Spleen (tissue), 11 donors: ENCODE measurements around the gene CHST2. TPM values are rescaled to one million over a fixed set of nuclear protein-coding genes. Genes with fewer than 3 reads are reported as not detected.

ENCODE experiments used
- DNase-seq: peaks from one replicate; pipeline ENCODE4 v3.0.0-alpha.2; 2020
- H3K27ac ChIP-seq, 8 donors: fragments of 200-600 bp; sonication (generic) in 7 of 8; 1 replicate in 4 of 8; 2 replicates in 4 of 8; pipeline versions ENCODE4 v1.5.0 to v1.8.0; 2016 to 2021; ENCODE audit warnings: inconsistent platforms in 4 of 8, mild to moderate bottlenecking in 4 of 8, moderate library complexity in 1 of 8
- H3K27me3 ChIP-seq, 7 donors: fragments of 200-600 bp; sonication (generic) in 6 of 7; replicated peaks in 1 of 7; 1 replicate in 4 of 7; 2 replicates in 3 of 7; pipeline versions ENCODE4 v1.5.0 to v1.8.0; 2016 to 2021; ENCODE audit warnings: inconsistent platforms in 3 of 7, mild to moderate bottlenecking in 1 of 7
- H3K36me3 ChIP-seq, 6 donors: fragments of 200-600 bp; sonication (generic) in 5 of 6; 1 replicate in 4 of 6; 2 replicates in 2 of 6; pipeline versions ENCODE4 v1.5.0 to v1.8.0; 2016 to 2021; ENCODE audit warnings: inconsistent platforms in 2 of 6
- H3K4me1 ChIP-seq, 6 donors: fragments of 200-600 bp; sonication (generic) in 5 of 6; 1 replicate in 3 of 6; 2 replicates in 3 of 6; pipeline versions ENCODE4 v1.5.0 to v1.8.0; 2016 to 2021; ENCODE audit warnings: inconsistent platforms in 3 of 6
- H3K4me3 ChIP-seq, 8 donors: fragments of 200-600 bp; sonication (generic) in 7 of 8; 1 replicate in 4 of 8; 2 replicates in 4 of 8; pipeline versions ENCODE4 v1.5.0 to v1.8.0; 2016 to 2021; ENCODE audit warnings: inconsistent platforms in 4 of 8, mild to moderate bottlenecking in 4 of 8, moderate library complexity in 2 of 8
- H3K9me3 ChIP-seq, 8 donors: fragments of 200-600 bp; sonication (generic) in 7 of 8; 1 replicate in 4 of 8; 2 replicates in 4 of 8; pipeline versions ENCODE4 v1.5.0 to v1.8.0; 2016 to 2021; ENCODE audit warnings: inconsistent platforms in 4 of 8
- POLR2A ChIP-seq, 3 donors: fragments of 450-650 bp; IDR thresholded peaks; one replicate each; pipeline ENCODE4 v1.5.1; 2017; ENCODE audit warnings: antibody characterized with exemption in 3 of 3, mild to moderate bottlenecking in 1 of 3
- POLR2AphosphoS5 ChIP-seq, 3 donors: sonication (generic); formaldehyde crosslinking; IDR thresholded peaks; one replicate each; pipeline ENCODE4 v1.5.1; 2017; ENCODE audit warnings: antibody characterized with exemption in 3 of 3
- WGBS, 5 donors: extraction: QIAGEN DNeasy Blood & Tissue Kit in 3 of 5; methylation state at CpG; one replicate each; pipeline versions ENCODE4 v1.1.5 to v1.1.7; 2013 to 2018; 5-methylcytosine and 5-hydroxymethylcytosine counted together
- intact Hi-C: fragments of 100-400 bp; cut with DNase I; formaldehyde crosslinking; loops from one replicate; pipeline ENCODE4 v1.15.0; 2023; ENCODE audit warnings: low total_unique reads
- polyA plus RNA-seq, 3 donors: library from polyadenylated mRNA; stranded (reverse); fragments of 200-250 nt; gene quantifications; one replicate each; pipeline ENCODE4 v1.2.1, GENCODE V29; 2013
- total RNA-seq, 7 donors: library from RNA; depleted of rRNA in 3 of 7; stranded (reverse); fragments of >200 nt in 3 of 7; fragmentation: NEBNext Ultra II Directional in 4 of 7; extraction: Animal tissue kit (Norgen Biotek cat#: 25700) in 4 of 7; gene quantifications; one replicate each; pipeline versions ENCODE4 v1.1.0 to v1.2.1, GENCODE V29; 2016 to 2021
- TF ChIP-seq, protein P1 (sequence below), 11 experiments: fragments of 200-600 bp in 7 of 11; fragments of 450-650 bp in 4 of 11; sonication (generic) in 4 of 11; IDR thresholded peaks in 8 of 11; conservative IDR thresholded peaks in 3 of 11; 1 replicate in 7 of 11; 2 replicates in 4 of 11; pipeline versions ENCODE4 v1.4.0 to v1.8.0; 2016 to 2021; ENCODE audit warnings: antibody characterized with exemption in 11 of 11, inconsistent platforms in 4 of 11, mild to moderate bottlenecking in 1 of 11
- donor health status: healthy with polysubstance abuse.
- donor health status: DM: no; HTN: no; CAD: no; lungs with moderate emphysema.
- donor health status: DM: no; HTN: no; CAD: no.
- donor health status: Bipolar disorder and iron deficiency.
- donor health status: healthy.
- donor health status: DM: no; HTN: no; CAD: no.
- donor health status: DM: yes; HTN: yes; CAD: no.

The CHST2 gene
- total and polyA plus RNA-seq, 10 donors, result 8.5 to 46.6 (median 30.5) TPM

DNA sequence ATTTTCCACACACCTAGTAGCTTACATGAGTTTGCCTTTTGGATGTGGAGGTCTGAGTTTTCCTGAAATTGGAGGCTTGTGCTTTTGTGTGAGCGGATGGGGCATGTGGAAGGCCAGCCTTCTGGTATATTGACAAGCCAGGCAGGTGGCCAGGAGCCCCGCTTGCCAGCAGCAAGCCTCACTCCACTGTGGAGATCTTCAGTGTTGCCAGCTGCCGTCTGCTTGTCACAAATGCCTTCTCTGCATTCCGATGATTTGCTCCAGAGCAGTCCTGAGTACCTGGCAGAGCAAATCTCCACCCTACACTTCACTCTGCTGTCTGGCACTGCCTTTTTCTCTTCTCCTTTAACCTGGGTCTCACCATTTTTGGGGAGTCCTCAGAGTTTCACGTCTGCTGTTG is 29.1 kb upstream of the CHST2 start:
- Histone ChIP-seq H3K36me3 (no peaks in the 10 kb centered on the region), H3K9me3 (no peaks in the 10 kb centered on the region), H3K4me1 (no peaks in the 10 kb centered on the region), H3K4me3 (no peak overlapping the region), H3K27ac (no peak overlapping the region), H3K27me3 (no peaks in the 10 kb centered on the region)
- DNase-seq, result no peak
- intact Hi-C loops, result no loop called here
- WGBS, 5 donors, result 69 to 82% (median 77%) methylated on average over 5 of the region's 5 CpGs
- TF ChIP-seq, protein P1, sequence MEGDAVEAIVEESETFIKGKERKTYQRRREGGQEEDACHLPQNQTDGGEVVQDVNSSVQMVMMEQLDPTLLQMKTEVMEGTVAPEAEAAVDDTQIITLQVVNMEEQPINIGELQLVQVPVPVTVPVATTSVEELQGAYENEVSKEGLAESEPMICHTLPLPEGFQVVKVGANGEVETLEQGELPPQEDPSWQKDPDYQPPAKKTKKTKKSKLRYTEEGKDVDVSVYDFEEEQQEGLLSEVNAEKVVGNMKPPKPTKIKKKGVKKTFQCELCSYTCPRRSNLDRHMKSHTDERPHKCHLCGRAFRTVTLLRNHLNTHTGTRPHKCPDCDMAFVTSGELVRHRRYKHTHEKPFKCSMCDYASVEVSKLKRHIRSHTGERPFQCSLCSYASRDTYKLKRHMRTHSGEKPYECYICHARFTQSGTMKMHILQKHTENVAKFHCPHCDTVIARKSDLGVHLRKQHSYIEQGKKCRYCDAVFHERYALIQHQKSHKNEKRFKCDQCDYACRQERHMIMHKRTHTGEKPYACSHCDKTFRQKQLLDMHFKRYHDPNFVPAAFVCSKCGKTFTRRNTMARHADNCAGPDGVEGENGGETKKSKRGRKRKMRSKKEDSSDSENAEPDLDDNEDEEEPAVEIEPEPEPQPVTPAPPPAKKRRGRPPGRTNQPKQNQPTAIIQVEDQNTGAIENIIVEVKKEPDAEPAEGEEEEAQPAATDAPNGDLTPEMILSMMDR (IDR thresholded peaks at IDR 0.05 in 8 of 11, conservative IDR thresholded peaks at IDR 0.05 in 3 of 11), result no peak
- TF ChIP-seq POLR2A (IDR thresholded peaks at IDR 0.05) (no peak), POLR2AphosphoS5 (IDR thresholded peaks at IDR 0.05) (no peak)

DNA sequence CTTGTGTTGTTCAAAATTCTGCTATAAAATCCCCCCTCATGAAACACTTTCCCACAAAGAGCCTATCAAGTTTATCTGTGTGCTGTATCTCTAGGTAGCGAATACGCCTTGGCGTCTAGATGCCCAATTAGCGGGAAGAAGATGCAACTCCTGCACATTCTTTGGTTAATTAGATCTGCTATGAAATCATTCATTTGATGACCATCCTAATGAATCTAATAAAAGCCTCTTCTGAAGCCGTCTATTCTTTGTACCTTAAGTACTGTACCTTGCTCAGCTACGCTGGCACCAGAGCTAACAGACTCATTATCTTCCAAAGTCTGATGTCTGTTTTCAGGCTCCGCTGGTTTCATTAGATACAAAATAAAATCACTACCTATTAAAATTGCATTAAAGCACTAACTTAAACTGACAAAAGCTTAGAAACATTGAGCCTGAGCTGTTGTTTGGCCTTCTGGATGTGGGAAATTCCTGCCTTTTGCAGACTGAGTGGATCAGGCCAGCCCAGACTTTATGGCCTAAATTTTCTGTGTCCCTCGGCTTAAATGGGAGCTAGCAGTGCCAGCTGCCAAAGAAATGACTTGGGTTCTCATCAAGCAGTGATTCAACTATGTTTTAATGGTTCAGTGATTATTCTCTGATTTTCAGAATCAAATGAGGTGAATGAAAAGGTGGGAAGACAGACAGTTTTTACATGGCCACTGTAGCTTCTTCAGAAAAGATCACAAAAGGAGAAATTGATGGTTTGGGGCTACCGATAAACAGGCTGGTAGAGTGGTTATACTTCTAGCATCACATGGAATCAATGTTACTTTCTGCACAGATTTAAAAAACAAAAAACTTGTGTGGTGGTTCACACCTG is 28.4 kb upstream of the CHST2 start:
- no peak for TF ChIP-seq POLR2AphosphoS5 (IDR thresholded peaks at IDR 0.05)
- TF ChIP-seq, protein P1 (IDR thresholded peaks at IDR 0.05 in 8 of 11, conservative IDR thresholded peaks at IDR 0.05 in 3 of 11), result no peak
- H3K36me3 ChIP-seq, result no peaks in the 10 kb centered on the region
- peaks cover 0 to 6% (median 0%) of the 10 kb centered on the region in 8 donors for H3K9me3 ChIP-seq
- no peak overlapping the region for H3K4me3 ChIP-seq
- H3K27ac ChIP-seq, result no peak overlapping the region
- 95 to 97% (median 96%) methylated on average over 9 of the region's 9 CpGs for WGBS, 5 donors
- H3K27me3 ChIP-seq, result no peaks in the 10 kb centered on the region
- no peaks in the 10 kb centered on the region for H3K4me1 ChIP-seq
- no peak for DNase-seq
- intact Hi-C loops, result no loop called here

DNA sequence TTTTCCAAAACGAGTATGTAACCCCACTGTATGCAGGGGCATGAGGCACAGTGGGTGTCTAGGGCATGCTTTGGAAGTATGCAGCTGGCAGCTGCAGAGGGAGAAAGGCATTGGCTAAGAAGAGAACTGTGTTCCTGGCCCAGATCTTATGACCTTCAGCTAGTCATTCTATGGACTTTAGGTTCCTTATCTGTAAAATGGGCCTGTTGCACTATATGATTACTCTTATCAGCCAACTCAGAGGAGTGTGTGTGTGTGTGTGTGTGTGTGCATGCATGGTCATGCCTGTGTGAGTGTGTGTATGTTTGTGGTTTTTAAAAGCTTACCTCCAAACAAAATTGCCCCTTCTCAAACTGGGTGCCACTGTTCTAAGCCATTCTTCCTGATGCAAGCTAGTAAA is 27.4 kb upstream of the CHST2 start:
- TF ChIP-seq, protein P1 (IDR thresholded peaks at IDR 0.05 in 8 of 11, conservative IDR thresholded peaks at IDR 0.05 in 3 of 11), result no peak
- no peak for TF ChIP-seq POLR2AphosphoS5 (IDR thresholded peaks at IDR 0.05)
- TF ChIP-seq POLR2A (IDR thresholded peaks at IDR 0.05), result no peak
- H3K27me3 ChIP-seq, result no peaks in the 10 kb centered on the region
- 66 to 87% (median 74%) methylated on average over 1 of the region's 1 CpG for WGBS, 5 donors
- DNase-seq, result no peak
- H3K4me3 ChIP-seq, result no peak overlapping the region
- intact Hi-C loops, result no loop called here
- H3K27ac ChIP-seq, result no peak overlapping the region
- no peaks in the 10 kb centered on the region for H3K4me1 ChIP-seq
- H3K9me3 ChIP-seq, result peaks cover 0 to 12% (median 0%) of the 10 kb centered on the region in 8 donors
- no peaks in the 10 kb centered on the region for H3K36me3 ChIP-seq

DNA sequence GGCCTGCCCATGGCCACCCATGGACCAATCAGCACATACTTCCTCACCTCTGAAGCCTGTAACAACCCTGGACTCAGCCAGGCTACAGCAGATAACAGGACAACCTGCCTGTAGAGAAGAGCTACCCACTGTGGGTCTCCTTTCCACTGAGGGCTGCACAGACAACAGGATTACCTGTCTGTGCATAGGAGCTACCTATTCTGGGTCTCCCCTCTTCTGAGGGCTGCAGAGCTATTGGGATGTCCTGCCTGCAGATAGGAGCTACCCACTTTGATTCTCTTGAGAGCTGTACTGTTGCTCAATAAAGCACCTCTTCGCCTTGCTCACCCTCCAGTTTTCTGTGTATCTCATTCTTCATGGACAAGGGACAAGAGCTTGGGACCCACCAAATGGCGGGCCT is 23.8 kb upstream of the CHST2 start:
- no peak overlapping the region for H3K4me3 ChIP-seq
- H3K4me1 ChIP-seq, result peaks cover 0 to 4% (median 0%) of the 10 kb centered on the region in 6 donors
- no peak overlapping the region for H3K27ac ChIP-seq
- TF ChIP-seq POLR2AphosphoS5 (IDR thresholded peaks at IDR 0.05) (no peak), POLR2A (IDR thresholded peaks at IDR 0.05) (no peak)
- TF ChIP-seq, protein P1 (IDR thresholded peaks at IDR 0.05 in 8 of 11, conservative IDR thresholded peaks at IDR 0.05 in 3 of 11), result no peak
- no peaks in the 10 kb centered on the region for H3K27me3 ChIP-seq
- intact Hi-C loops, result no loop called here
- no peak for DNase-seq
- H3K36me3 ChIP-seq, result no peaks in the 10 kb centered on the region
- WGBS, 5 donors, result 84 to 96% (median 93%) methylated on average over 2 of the region's 2 CpGs
- H3K9me3 ChIP-seq, result peaks cover 0 to 14% (median 0%) of the 10 kb centered on the region in 8 donors
